ENCODE results near the gene THADA.

DNA sequence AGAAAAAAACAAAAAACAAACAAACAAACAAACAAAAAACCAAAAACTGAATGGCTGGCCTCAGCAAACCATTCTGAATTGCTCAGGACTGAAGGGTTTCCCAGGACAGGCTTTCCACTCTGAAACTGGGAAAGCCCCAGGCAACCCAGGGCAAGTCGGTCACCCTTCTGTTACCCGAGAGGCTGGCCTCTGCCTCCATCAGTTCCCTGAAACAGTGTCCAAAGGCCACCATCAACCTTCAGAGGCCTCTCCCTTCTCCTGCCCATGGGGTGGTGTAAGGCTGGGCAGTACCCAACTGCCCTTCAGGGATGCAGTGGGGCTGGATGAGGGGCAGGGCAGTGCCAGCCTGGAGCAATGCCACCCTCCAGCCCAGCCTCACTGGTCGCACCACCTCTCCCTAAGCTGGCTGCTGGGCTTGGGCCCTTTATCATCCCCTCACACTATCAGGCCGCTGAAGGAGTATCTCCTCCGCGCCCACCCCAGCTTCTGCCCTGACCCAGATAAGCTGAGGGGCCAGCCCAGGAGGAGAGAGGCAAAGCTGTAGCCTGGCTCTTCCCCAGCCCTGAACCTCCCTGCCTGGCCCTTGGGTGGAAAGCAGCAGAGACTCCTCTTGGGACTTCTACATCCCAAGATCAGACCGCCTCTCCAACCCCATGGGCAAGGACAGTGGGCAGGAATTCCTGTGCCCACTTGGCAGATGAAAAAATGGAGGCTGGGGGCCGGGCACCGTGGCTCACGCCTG is 405.4 kb downstream of the THADA start:
- TF ChIP-seq, protein P1, sequence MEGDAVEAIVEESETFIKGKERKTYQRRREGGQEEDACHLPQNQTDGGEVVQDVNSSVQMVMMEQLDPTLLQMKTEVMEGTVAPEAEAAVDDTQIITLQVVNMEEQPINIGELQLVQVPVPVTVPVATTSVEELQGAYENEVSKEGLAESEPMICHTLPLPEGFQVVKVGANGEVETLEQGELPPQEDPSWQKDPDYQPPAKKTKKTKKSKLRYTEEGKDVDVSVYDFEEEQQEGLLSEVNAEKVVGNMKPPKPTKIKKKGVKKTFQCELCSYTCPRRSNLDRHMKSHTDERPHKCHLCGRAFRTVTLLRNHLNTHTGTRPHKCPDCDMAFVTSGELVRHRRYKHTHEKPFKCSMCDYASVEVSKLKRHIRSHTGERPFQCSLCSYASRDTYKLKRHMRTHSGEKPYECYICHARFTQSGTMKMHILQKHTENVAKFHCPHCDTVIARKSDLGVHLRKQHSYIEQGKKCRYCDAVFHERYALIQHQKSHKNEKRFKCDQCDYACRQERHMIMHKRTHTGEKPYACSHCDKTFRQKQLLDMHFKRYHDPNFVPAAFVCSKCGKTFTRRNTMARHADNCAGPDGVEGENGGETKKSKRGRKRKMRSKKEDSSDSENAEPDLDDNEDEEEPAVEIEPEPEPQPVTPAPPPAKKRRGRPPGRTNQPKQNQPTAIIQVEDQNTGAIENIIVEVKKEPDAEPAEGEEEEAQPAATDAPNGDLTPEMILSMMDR (IDR thresholded peaks at IDR 0.05 in 8 of 11, conservative IDR thresholded peaks at IDR 0.05 in 3 of 11) = no peak
- no peak for TF ChIP-seq POLR2A (IDR thresholded peaks at IDR 0.05)
- TF ChIP-seq POLR2AphosphoS5 (IDR thresholded peaks at IDR 0.05) = no peak
